ENCODE results near the gene PAX4.
"Not testable (repeated sequence)": the region's sequence is repeated elsewhere in the genome, so short reads cannot be mapped to it uniquely, and the experiment has no call there.

Gene PAX4

DNA sequence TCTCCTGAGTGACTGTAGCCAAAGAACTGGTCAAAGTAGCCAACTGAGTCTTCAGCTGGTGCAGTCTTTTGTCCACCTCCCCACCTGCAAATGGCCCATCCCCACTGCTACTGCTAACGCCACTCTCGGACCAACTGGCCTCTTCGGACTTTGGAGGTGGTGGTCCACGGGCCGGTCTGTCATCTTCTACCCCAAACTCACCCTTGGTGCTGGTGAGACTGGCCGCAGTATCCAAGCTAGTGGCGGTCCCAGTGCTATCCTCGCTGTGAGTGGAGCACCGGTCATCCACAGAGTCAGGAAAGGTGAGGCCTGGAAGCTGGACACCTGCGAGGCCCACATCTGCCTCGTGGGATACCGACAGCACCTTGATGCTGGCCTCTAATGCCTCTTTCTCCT lies 33.3 kb downstream of the PAX4 start:
- DNase-seq: no peak

DNA sequence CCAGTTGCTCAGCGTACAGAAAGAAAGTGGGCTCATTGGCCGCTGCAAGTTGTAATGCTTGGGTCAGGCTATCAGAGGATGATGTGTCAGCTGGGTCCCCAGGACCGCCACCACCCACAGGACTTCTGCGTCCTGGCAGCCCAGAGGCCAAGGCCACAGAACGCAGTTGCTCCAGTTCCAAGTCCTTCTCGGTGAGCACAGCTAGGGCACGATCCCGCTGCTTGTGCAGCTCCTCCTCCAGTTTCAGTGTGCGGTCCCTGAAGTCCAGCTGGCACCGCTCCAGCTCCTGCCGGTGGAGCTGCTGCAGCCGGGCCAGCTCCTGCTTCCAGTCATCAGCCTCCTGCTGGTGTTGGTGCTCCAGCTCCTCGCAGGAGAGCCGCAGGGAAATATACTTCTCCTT lies 35.6 kb downstream of the PAX4 start:
- DNase-seq: no peak

DNA sequence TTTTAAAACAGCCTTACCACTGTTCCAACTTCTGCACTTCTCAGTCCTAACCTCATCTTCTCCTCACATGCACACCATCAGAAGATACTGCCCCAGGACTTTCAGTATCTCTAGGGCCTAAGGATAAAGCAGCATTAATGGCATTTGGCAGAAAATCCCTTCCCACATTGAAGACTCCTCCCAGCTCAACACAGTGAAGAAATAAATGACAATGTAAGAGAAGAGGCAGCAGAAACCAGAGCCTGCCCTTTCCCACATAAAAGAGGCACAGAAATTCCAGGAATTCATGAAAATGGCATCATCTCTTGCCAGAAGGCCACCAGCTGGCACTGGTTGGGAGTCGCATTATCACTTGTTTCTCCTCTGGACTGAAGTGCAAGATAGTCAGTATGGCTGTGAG lies 36.2 kb downstream of the PAX4 start:
- no peak for DNase-seq

DNA sequence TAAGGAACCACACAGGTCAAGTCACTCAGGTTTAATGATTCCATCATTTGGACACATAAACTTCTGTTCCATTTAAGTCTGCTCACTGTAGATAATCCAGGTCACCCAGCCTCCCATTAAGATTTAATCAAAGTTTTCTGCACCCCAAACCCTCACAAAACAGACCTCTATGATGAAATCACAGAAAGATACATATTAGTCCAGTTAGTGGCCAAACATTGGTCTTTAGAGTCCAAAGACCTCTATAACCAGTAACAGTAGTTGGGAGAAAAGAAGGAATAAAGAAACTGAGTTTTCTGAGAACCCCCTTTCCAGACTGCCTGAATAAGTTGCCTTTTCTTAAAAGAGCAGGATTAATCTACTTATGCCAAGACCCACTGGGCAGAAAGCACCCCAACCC lies 37.3 kb downstream of the PAX4 start:
- DNase-seq: no peak

DNA sequence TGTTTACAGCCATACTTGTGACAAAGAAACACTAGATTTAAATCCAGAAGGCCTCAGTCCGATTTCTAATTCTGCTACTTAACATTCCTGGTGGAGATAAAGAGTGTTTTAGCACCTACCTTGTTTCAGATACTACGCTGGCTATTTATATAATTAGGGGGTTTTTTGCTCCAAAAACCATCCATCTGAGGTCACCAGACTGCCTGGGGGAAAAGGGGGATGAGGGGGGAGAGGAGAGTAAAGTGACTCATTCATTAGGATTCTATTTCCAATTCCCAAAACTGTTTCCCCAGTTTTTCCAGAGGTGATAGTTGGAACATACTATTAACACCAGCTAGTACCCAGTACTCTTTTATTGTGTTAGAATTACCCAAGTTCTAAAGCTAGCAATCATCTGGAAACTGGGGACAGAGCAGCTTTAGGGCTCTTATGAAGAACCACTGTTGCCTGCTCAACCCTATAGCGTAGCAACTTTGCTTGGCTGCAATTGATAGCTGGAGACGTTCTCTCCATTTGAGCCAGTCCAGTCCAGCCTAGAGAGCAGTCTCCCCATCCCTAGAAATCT lies 39.1 kb downstream of the PAX4 start:
- DNase-seq: no peak

DNA sequence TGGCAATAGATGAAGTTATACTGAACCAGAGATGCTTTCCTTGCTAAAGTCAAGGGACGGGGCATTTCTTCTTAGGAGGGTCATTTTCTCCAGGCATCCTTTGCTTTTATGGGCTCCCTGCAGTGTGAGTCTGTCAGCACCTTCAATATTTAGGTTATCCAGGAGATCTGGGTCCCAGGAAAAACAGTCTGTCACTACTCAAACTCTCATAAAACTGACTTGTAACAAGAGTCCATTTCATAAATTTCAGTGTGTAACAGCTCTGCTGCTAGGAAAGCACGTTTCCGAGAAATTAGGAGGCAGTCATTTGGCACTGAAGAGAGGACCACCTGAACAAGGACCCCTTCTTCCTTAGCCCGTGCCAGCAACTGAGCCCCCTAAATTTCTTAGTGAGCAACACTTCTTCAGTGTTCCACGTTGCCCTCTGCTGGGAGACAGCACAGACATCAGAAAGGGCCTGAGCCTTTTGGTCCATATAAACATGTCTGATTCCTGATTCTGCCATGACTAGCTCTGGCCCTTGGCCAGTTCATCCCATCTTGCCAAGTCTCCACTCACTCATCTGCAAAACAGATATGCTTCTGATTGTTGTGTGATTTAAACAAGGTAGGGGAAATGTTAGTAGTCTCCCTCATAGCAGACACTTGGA lies 39.8 kb downstream of the PAX4 start:
- DNase-seq: no peak

DNA sequence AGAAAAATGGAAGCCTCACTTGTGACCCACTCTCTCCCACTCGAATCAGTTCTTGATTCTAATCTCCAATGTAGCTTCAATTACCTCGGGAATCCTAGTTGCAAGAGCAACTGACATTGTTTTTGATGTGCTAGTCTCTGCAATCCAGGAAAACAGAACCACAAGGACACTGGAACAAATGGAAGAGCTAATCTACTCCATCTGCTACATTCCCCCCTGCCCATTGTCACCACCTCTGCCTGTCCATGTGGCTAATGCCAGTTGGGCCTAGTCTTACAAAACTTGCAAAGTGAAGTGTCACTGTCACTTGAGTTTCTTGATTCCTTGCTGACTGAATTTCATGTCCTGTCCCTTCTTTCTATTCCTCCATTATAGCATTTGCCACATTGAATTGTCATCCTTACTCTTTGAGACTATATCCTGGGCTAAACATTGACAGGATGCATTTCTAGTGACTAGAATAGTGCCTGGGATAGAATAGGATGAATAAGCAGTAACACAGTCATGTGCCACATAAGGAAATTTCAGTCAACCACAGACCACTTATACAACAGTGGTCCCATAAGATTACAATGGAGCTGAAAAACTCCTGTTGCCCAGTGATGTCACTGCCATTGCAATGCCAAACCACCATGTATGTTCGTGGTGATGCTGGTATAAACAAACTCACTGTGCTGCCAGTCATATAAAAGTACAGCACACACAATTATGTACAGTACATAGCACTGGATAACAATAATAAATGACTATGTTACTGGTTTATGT lies 46.0 kb downstream of the PAX4 start:
- no peak for DNase-seq

DNA sequence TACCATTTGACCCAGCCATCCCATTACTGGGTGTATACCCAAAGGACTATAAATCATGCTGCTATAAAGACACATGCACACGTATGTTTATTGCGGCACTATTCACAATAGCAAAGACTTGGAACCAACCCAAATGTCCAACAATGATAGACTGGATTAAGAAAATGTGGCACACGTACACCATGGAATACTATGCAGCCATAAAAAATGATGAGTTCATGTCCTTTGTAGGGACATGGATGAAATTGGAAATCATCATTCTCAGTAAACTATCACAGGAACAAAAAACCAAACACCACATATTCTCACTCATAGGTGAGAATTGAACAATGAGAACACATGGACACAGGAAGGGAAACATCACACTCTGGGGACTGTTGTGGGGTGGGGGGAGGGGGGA lies 49.9 kb downstream of the PAX4 start:
- not testable (repeated sequence) for DNase-seq

DNA sequence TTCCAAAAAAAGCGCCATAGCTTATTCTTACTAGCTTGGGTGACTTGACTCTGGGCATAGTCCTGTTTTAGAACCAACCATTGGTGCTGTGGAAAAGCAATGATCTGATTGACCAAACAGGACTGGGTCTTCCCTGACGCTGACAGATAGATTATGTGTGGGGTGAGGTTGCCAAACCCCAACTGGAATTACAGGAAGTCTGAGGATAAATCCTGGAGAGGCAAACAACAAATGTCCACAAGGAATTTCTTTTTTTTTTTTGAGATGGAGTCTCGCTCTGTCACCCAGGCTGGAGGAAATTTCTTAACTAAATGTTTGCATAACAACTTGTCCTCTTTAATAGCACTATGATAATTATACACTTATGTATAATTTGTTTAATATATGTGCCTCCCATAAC lies 51.7 kb downstream of the PAX4 start:
- no peak for DNase-seq

Data from activated CD4-positive, alpha-beta T cell treated with anti-CD3 and anti-CD28 coated beads for 4 hours (primary cell).